HUES64 (cell line): ENCODE measurements around the gene SLC2A4.

Experiments
- H3K27ac ChIP-seq: 2 replicates; pipeline ENCODE4 v1.7.0; 2013; ENCODE audit warnings: low read depth, low read length, inconsistent platforms
- H3K27me3 ChIP-seq: 2 replicates; pipeline ENCODE4 v1.6.1; 2013; ENCODE audit warnings: mild to moderate bottlenecking, low read length; ENCODE audit not compliant: insufficient read depth
- H3K36me3 ChIP-seq: 2 replicates; pipeline ENCODE4 v1.6.1; 2013; ENCODE audit warnings: mild to moderate bottlenecking, low read length; ENCODE audit not compliant: insufficient read depth
- H3K4me1 ChIP-seq: 2 replicates; pipeline ENCODE4 v1.6.1; 2013; ENCODE audit warnings: mild to moderate bottlenecking, low read length, moderate library complexity; ENCODE audit not compliant: insufficient read depth
- H3K4me3 ChIP-seq: 2 replicates; pipeline ENCODE4 v1.5.1; 2013; ENCODE audit warnings: mild to moderate bottlenecking, low read length, moderate library complexity
- H3K9ac ChIP-seq: 2 replicates; pipeline ENCODE4 v1.6.1; 2013; ENCODE audit warnings: mild to moderate bottlenecking, low read depth, low read length
- H3K9me3 ChIP-seq: 2 replicates; pipeline ENCODE4 v1.6.1; 2013; ENCODE audit warnings: low read depth, low read length; ENCODE audit not compliant: insufficient read depth
- WGBS: fragments of 150-250, 120-280 bp; methylation state at CpG from one replicate; pipeline ENCODE4 v1.1.7; 2013; ENCODE audit warnings: missing lambda C conversion rate; 5-methylcytosine and 5-hydroxymethylcytosine counted together

SLC2A4 gene

GRCh38 chr17:7260151-7260550, 21.4 kb upstream of the SLC2A4 start:
- Histone ChIP-seq H3K27me3 (peaks cover 35% of the 10 kb centered on the region), H3K27ac (no peak overlapping the region; the same call in 1 of the 2 replicates), H3K36me3 (peaks cover 44% of the 10 kb centered on the region), H3K9ac (0 out of 2 replicates have a peak overlapping the region, but pooled peaks have one; percentile 83), H3K4me3 (peak overlapping the region; percentile 94), H3K9me3 (no peaks in the 10 kb centered on the region), H3K4me1 (peaks cover 9% of the 10 kb centered on the region)
- WGBS = 92% methylated on average over 4 of the region's 4 CpGs

GRCh38 chr17:7260651-7261378, 20.7 kb upstream of the SLC2A4 start:
- WGBS = 10% methylated on average over 54 of the region's 54 CpGs
- Histone ChIP-seq H3K9ac (peak overlapping the region; percentile 83), H3K27me3 (peaks cover 35% of the 10 kb centered on the region), H3K4me1 (peaks cover 9% of the 10 kb centered on the region), H3K36me3 (peaks cover 41% of the 10 kb centered on the region), H3K9me3 (no peaks in the 10 kb centered on the region), H3K27ac (peak overlapping the region; percentile 93), H3K4me3 (peak overlapping the region; percentile 94)

GRCh38 chr17:7261379-7262191, 19.9 kb upstream of the SLC2A4 start:
- peak overlapping the region; percentile 94 for H3K4me3 ChIP-seq
- H3K27ac ChIP-seq = peak overlapping the region; percentile 93
- peaks cover 11% of the 10 kb centered on the region for H3K4me1 ChIP-seq
- H3K9ac ChIP-seq = peak overlapping the region; percentile 83
- H3K36me3 ChIP-seq = peaks cover 36% of the 10 kb centered on the region
- peaks cover 35% of the 10 kb centered on the region for H3K27me3 ChIP-seq
- H3K9me3 ChIP-seq = no peaks in the 10 kb centered on the region
- WGBS = 5% methylated on average over 71 of the region's 71 CpGs

DNA sequence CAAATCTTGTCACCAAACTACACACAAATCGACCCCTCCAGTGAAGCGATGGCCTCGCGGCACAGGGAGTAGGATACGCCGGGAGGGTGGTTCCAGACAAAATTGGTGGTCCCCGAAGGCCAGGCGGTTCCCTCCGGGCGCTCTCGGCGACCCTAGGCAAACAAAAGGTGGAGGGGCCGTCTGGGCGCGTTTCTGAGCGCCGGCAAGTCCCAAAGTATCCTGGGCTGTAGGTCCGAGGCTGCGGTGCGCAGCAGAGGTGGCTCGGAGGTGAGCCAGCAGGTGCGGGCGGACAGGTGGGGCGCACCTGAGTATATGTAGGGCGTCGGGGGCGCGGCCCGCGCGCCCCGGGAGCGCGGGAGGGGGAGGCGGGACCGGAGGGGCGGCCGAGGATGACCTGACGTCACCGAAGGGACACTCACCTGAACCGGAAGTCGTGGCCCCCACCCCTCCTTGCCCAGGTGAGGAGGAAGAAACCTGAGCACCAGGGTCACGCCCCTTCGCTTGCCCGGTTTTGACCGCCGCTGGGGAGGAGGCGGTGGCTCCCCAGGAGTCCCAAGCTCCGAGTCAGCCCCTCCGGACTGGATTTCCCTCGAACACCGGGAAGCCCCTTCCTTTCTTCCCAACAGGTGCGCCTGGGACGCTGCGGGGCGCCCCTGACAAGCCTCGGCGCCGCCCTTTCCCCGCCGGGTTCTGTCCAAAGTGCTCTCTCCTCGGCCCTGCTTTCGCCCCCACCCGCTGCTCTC, 19.2 kb upstream of the SLC2A4 start, which contains the start of gene CLDN7:
Gene CLDN7 (minus strand): TSS at position 287 of the 743 bp plus-strand sequence. CDS start 435 bp downstream, outside the sequence.
- peak within 1 kb of the TSS; percentile 83 for H3K9ac ChIP-seq
- 2% methylated on average over 64 of the region's 64 CpGs for WGBS
- H3K27me3 ChIP-seq = peaks cover 35% of the 10 kb centered on the region
- H3K4me1 ChIP-seq = peaks cover 11% of the 10 kb centered on the region
- peak within 1 kb of the TSS; percentile 94 for H3K4me3 ChIP-seq
- peaks cover 28% of the 10 kb centered on the region for H3K36me3 ChIP-seq
- peak within 1 kb of the TSS; percentile 93 for H3K27ac ChIP-seq
- no peaks in the 10 kb centered on the region for H3K9me3 ChIP-seq

DNA sequence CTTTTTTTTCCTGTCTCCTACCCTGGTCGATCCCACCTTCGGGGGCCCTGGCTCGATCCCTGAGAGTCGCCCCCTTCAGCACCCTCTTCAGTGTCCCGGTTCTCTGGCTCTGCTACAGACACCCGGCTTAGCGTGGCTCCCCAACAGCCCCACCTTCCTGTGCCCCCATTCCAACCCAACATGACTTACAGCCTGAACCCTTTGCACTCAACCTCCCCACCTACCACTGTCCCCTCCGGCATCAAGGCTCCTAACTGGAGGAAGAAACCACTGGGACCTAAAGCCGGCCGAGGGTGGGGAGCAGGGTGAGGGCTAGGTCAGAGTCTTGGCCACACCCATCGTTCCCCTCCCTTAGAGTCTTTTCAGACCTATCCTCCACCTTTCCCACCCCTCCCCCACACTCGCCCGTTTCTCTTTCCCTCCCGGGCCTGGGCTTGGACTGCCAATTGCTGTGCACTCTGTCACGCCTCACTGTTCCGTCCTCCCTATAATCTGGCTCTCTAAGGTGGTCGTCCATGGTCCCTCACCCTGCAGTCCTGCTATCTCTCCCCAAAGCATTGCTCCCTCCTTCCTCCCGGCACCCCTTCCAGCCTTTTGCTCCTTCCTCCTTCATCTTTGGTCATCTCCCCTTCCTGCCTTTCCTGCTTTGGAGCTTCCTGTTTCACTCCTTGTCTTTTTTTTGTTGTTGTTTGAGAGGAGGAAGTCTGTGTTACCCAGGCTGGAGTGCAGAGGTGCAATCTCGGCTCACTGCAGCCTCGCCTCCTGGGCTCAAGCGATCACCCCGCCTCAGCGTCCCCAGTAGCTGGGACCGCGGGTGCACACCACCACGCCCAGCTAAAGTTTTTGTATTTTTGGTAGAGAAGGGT, 18.4 kb upstream of the SLC2A4 start:
- 15% methylated on average over 25 of the region's 26 CpGs for WGBS
- no peaks in the 10 kb centered on the region for H3K9me3 ChIP-seq
- H3K9ac ChIP-seq = peak overlapping the region; percentile 59
- peaks cover 11% of the 10 kb centered on the region for H3K4me1 ChIP-seq
- peak overlapping the region; percentile 94 for H3K4me3 ChIP-seq
- H3K36me3 ChIP-seq = peaks cover 20% of the 10 kb centered on the region
- H3K27ac ChIP-seq = peak overlapping the region; percentile 93; the same call in 1 of the 2 replicates
- H3K27me3 ChIP-seq = peaks cover 35% of the 10 kb centered on the region

- peak overlapping the region; percentile 63; the same call in 1 of the 2 replicates for H3K27ac ChIP-seq
- H3K9me3 ChIP-seq = no peaks in the 10 kb centered on the region
- peaks cover 15% of the 10 kb centered on the region for H3K36me3 ChIP-seq
- peak overlapping the region; percentile 52; the same call in 1 of the 2 replicates for H3K9ac ChIP-seq
- 52% methylated on average over 4 of the region's 4 CpGs for WGBS
- peak overlapping the region; percentile 94 for H3K4me3 ChIP-seq
- H3K4me1 ChIP-seq = peaks cover 11% of the 10 kb centered on the region
- H3K27me3 ChIP-seq = peaks cover 35% of the 10 kb centered on the region
Observed at GRCh38 chr17:7263801-7264078, 17.8 kb upstream of the SLC2A4 start.

DNA sequence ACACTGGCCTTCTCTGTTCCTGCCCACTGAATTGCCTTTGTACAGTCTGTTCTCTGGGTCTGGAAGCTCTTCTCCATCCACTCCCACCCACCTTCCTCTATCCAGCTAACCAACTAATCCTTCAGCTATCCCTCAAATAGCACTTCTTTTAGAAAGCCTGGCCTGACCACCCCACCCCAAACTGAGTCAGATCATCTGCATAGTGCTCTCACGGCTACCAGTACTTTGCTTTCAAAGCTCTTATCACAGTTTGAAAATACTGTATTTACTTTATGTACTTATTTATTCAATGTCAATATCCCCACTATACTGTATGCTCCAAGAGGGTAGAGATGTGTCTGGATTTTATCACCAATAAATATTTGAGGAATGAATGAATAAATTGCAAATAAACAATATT, 14.7 kb upstream of the SLC2A4 start:
- WGBS = 25% methylated on average over 1 of the region's 1 CpG
- Histone ChIP-seq H3K9ac (no peak overlapping the region), H3K4me1 (peaks cover 5% of the 10 kb centered on the region; the same call in 1 of the 2 replicates), H3K9me3 (no peaks in the 10 kb centered on the region), H3K4me3 (no peak overlapping the region), H3K27ac (no peak overlapping the region), H3K36me3 (no peaks in the 10 kb centered on the region), H3K27me3 (peaks cover 20% of the 10 kb centered on the region)

GRCh38 chr17:7279448-7279847, 2.1 kb upstream of the SLC2A4 start:
- Histone ChIP-seq H3K4me3 (no peak overlapping the region), H3K27ac (no peak overlapping the region), H3K4me1 (peaks cover 6% of the 10 kb centered on the region; the same call in 1 of the 2 replicates), H3K27me3 (peaks cover 13% of the 10 kb centered on the region), H3K9ac (no peak overlapping the region), H3K9me3 (no peaks in the 10 kb centered on the region), H3K36me3 (0 out of 2 replicates have a peak, but pooled peaks cover 1% of the 10 kb centered on the region)
- 87% methylated on average over 8 of the region's 8 CpGs for WGBS

GRCh38 chr17:7280519-7281073, 922 bp upstream of the SLC2A4 start:
- WGBS = under 1% methylated on average over 29 of the region's 29 CpGs
- no peak overlapping the region for H3K27ac ChIP-seq
- peak overlapping the region; percentile 81 for H3K4me3 ChIP-seq
- H3K9ac ChIP-seq = peak overlapping the region; percentile 47
- H3K36me3 ChIP-seq = 0 out of 2 replicates have a peak, but pooled peaks cover 3% of the 10 kb centered on the region
- peaks cover 13% of the 10 kb centered on the region for H3K27me3 ChIP-seq
- H3K9me3 ChIP-seq = no peaks in the 10 kb centered on the region
- H3K4me1 ChIP-seq = peaks cover 6% of the 10 kb centered on the region; the same call in 1 of the 2 replicates
